ENCODE results near the gene SIAH2. TPM values are rescaled to one million over a fixed set of nuclear protein-coding genes. Genes with fewer than 3 reads are reported as not detected.

The SIAH2 gene
- total and polyA plus RNA-seq, 7 donors = 8.8 to 15.2 (median 12.8) TPM

- no peak overlapping the region for H3K4me3 ChIP-seq
- TF ChIP-seq, protein P1, sequence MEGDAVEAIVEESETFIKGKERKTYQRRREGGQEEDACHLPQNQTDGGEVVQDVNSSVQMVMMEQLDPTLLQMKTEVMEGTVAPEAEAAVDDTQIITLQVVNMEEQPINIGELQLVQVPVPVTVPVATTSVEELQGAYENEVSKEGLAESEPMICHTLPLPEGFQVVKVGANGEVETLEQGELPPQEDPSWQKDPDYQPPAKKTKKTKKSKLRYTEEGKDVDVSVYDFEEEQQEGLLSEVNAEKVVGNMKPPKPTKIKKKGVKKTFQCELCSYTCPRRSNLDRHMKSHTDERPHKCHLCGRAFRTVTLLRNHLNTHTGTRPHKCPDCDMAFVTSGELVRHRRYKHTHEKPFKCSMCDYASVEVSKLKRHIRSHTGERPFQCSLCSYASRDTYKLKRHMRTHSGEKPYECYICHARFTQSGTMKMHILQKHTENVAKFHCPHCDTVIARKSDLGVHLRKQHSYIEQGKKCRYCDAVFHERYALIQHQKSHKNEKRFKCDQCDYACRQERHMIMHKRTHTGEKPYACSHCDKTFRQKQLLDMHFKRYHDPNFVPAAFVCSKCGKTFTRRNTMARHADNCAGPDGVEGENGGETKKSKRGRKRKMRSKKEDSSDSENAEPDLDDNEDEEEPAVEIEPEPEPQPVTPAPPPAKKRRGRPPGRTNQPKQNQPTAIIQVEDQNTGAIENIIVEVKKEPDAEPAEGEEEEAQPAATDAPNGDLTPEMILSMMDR (IDR thresholded peaks at IDR 0.05) = no peak
- H3K4me1 ChIP-seq = no peaks in the 10 kb centered on the region
- no peak overlapping the region for H3K27ac ChIP-seq
- intact Hi-C loops (cut with DNase I) = no loop called here
- H3K9me3 ChIP-seq = no peaks in the 10 kb centered on the region
- 67 to 74% (median 72%) methylated on average over 4 of the region's 4 CpGs for WGBS, 3 donors
- DNase-seq = no peak
- no peak for ATAC-seq
- no peaks in the 10 kb centered on the region for H3K36me3 ChIP-seq (ENCODE audit: insufficient read depth in 1 of 2, low read depth in 1 of 2)
- H3K27me3 ChIP-seq (ENCODE audit: insufficient read depth in 3 of 3, low read length in 2 of 3) = no peaks in the 10 kb centered on the region
Observed at GRCh38 chr3:150793641-150794040, 30.7 kb upstream of the SIAH2 start.

DNA sequence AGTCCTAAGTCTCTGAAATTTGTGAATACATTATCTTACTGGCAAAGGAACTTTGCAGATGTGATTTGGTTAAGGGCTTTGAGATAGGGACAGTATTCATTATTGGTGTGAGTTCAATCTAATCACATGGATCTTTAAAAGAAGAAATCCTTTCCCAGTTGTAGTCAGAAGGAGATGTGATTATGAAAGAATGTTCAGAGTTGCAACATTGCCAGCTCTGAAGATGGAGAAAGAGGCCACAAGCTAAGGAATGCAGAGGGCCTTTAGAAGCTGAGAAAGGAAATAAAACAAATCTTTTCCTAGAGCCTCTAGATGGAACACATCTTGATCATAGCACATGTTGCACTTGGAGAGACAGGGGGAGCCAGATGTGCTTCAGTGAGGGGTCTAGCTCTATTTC is 27.7 kb upstream of the SIAH2 start:
- no peak for ATAC-seq
- Histone ChIP-seq H3K27ac (no peak overlapping the region), H3K36me3 (ENCODE audit: insufficient read depth in 1 of 2, low read depth in 1 of 2) (no peaks in the 10 kb centered on the region), H3K4me3 (no peak overlapping the region), H3K4me1 (no peaks in the 10 kb centered on the region), H3K9me3 (no peaks in the 10 kb centered on the region), H3K27me3 (ENCODE audit: insufficient read depth in 3 of 3, low read length in 2 of 3) (peaks cover 0 to 2% (median 0%) of the 10 kb centered on the region in 3 donors)
- intact Hi-C loops (cut with DNase I) = loop anchor here in 1 of 2 donors (2.0 kb wide), 1 partner anchor 356 kb away; no protein-coding TSS in a partner anchor
- no peak for DNase-seq
- TF ChIP-seq, protein P1 (IDR thresholded peaks at IDR 0.05) = no peak

GRCh38 chr3:150789451-150789850 is 26.5 kb upstream of the SIAH2 start:
- TF ChIP-seq, protein P1 (IDR thresholded peaks at IDR 0.05) = no peak
- peaks cover 0 to 2% (median 0%) of the 10 kb centered on the region in 3 donors for H3K27me3 ChIP-seq (ENCODE audit: insufficient read depth in 3 of 3, low read length in 2 of 3)
- DNase-seq = no peak
- 70 to 76% (median 73%) methylated on average over 4 of the region's 4 CpGs for WGBS, 3 donors
- H3K27ac ChIP-seq = no peak overlapping the region
- H3K4me3 ChIP-seq = no peak overlapping the region
- intact Hi-C loops (cut with DNase I) = loop anchor here (2.0 to 5.0 kb wide), 2 partner anchors 78 to 359 kb away; no protein-coding TSS in a partner anchor
- H3K9me3 ChIP-seq = no peaks in the 10 kb centered on the region
- H3K36me3 ChIP-seq (ENCODE audit: insufficient read depth in 1 of 2, low read depth in 1 of 2) = no peaks in the 10 kb centered on the region
- no peak for ATAC-seq
- H3K4me1 ChIP-seq = no peaks in the 10 kb centered on the region

GRCh38 chr3:150787741-150788370 is 24.9 kb upstream of the SIAH2 start:
- whole genome bisulfite sequencing, 3 donors = 2 to 4% (median 3%) methylated on average over 10 of the region's 10 CpGs
- ATAC-seq = peak; percentile 76 to 96 (median 86)
- H3K27ac ChIP-seq = no peak overlapping the region
- H3K9me3 ChIP-seq = no peaks in the 10 kb centered on the region
- TF ChIP-seq, protein P1 (IDR thresholded peaks at IDR 0.05) = peak; percentile 93
- no peak overlapping the region for H3K4me3 ChIP-seq
- intact Hi-C loops (cut with DNase I) = loop anchor here (2.0 to 5.0 kb wide), 2 partner anchors 79 to 361 kb away; no protein-coding TSS in a partner anchor
- no peaks in the 10 kb centered on the region for H3K36me3 ChIP-seq (ENCODE audit: insufficient read depth in 1 of 2, low read depth in 1 of 2)
- peak; percentile 84 to 91 for DNase-seq
- H3K4me1 ChIP-seq = no peaks in the 10 kb centered on the region
- H3K27me3 ChIP-seq (ENCODE audit: insufficient read depth in 3 of 3, low read length in 2 of 3) = peaks cover 0 to 2% (median 0%) of the 10 kb centered on the region in 3 donors

GRCh38 chr3:150786791-150787190 is 23.8 kb upstream of the SIAH2 start:
- TF ChIP-seq, protein P1 (IDR thresholded peaks at IDR 0.05) = no peak
- intact Hi-C loops (cut with DNase I) = loop anchor here (5.0 kb wide), 1 partner anchor 81 kb away; no protein-coding TSS in a partner anchor
- no peak overlapping the region for H3K4me3 ChIP-seq
- no peak overlapping the region for H3K27ac ChIP-seq
- no peaks in the 10 kb centered on the region for H3K4me1 ChIP-seq
- no peaks in the 10 kb centered on the region for H3K36me3 ChIP-seq (ENCODE audit: insufficient read depth in 1 of 2, low read depth in 1 of 2)
- DNase-seq = no peak
- H3K27me3 ChIP-seq (ENCODE audit: insufficient read depth in 3 of 3, low read length in 2 of 3) = peaks cover 0 to 2% (median 0%) of the 10 kb centered on the region in 3 donors
- no peaks in the 10 kb centered on the region for H3K9me3 ChIP-seq
- no peak for ATAC-seq

Measured in psoas muscle (tissue), 8 donors.